GM10266 (cell line): ENCODE data around the gene SORCS1.

Experiments used
- DNase-seq: peaks from one replicate; pipeline ENCODE4 v3.0.0; 2012; ENCODE audit errors: extremely low spot score
- CTCF ChIP-seq: IDR thresholded peaks from 2 replicates; pipeline ENCODE4 v1.5.1; 2012; ENCODE audit warnings: mild to moderate bottlenecking, low read depth; ENCODE audit not compliant: control insufficient read depth, insufficient read depth; ENCODE audit errors: missing control alignments

The SORCS1 gene

DNA sequence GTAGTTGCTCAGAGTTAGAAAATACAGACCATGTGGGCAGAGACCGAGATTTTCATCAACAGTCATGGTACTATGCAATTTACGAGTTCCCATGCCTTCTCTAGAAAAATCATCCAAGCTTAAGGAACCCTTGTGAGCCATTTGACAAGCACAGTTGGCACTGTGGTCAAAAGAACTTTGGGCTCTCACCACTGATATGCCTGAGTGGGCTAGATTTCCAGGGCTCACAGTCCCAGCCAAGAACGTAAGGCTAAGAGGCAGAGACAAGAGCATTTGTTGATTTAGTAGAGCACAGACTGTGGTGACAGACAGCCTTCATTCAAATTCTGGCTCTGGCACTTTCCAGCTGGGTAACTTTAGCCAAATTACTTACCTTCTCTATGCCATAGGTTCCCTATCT lies 407.0 kb downstream of the SORCS1 start:
- DNase-seq: no peak

DNA sequence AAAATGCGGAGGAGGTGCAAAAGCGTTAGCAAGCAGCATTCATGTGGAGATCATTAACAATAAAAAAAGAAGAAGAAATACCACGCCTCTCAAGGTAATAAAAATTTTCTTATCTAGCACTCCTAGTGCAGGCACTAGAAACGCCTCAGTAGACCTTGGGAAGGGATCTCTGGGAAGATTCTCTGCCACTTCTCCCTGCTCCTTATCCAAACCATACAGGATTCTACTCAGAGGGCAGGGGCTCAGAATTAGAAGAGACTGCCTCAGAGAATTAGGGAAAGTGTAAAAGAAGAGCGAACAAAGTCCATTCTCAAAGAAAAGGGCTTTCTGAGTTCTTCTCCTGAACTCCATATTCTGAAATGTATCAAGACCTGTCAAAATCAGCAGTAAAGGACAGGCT lies 413.4 kb downstream of the SORCS1 start:
- DNase-seq: no peak
- no peak for TF ChIP-seq CTCF

More for the DNA sequence above, 407.0 kb downstream of the SORCS1 start:
- no peak for TF ChIP-seq CTCF

DNA sequence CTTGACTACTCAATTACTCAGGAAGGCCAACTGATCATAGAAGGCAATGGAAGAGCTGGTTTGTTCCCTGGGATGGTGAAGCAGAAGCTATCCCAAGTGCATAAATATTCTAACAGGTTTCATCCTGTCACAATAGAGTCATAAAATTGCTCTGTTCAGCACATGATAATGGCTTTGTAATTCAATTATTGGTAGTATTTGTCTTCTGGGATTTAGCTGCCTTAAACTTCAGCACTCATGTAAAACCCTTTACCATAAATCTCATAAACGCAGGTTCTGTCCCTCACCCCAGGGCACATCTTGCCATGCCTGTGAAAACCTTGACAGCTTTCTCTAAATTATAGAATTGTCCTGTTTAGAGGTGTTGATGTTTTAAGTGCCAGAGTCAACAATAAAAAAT lies 417.6 kb downstream of the SORCS1 start:
- no peak for DNase-seq
- no peak for TF ChIP-seq CTCF

- no peak for TF ChIP-seq CTCF
- DNase-seq: no peak
Observed at GRCh38 chr10:106741006-106741530, 423.4 kb downstream of the SORCS1 start.

GRCh38 chr10:106740071-106740470 lies 424.4 kb downstream of the SORCS1 start:
- TF ChIP-seq CTCF: no peak
- no peak for DNase-seq

GRCh38 chr10:106734220-106734619 lies 430.3 kb downstream of the SORCS1 start:
- no peak for DNase-seq
- no peak for TF ChIP-seq CTCF

GRCh38 chr10:106728232-106728631 lies 436.3 kb downstream of the SORCS1 start:
- DNase-seq: no peak
- no peak for TF ChIP-seq CTCF
